Measurements from ENCODE around the gene RPP14.

RPP14 gene

GRCh38 chr3:58258392-58259055 is 47.5 kb upstream of the RPP14 start (continued):
- TF ChIP-seq TOX (CRISPR knock-in tag; IDR thresholded peaks at IDR 0.05; ENCODE audit: borderline replicate concordance) (no peak), ESRRG (CRISPR knock-in tag; IDR thresholded peaks at IDR 0.05) (no peak)

DNA sequence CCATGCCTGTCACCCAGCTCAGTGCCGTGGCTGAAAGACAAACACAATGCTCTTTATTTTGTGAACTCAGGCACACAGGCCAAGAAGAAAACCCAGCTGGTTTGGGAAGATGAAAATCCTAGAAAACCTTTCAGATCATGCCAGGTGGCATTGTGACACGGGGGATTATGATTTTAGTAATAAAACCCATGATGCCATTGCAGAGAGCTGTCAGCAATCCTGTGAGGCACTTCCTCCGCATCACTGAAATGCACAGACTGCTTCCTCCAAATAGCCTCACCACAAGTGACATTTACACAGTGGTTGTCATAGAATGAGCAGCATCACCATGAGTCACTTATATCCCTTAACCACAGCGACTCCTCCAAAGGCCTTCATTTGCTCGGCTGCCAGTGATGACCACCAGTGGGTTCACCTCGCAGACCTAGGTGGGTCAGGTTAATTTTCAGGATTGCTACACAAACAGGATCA is 45.7 kb upstream of the RPP14 start:
- peak; percentile 79 for ATAC-seq
- no peak for TF ChIP-seq PATZ1 (CRISPR knock-in tag; IDR thresholded peaks at IDR 0.05; ENCODE audit: borderline replicate concordance)
- no peak for TF ChIP-seq ZNF565 (CRISPR knock-in tag; conservative IDR thresholded peaks at IDR 0.05; ENCODE audit: low read depth)
- no peak for TF ChIP-seq ZFP3 (CRISPR knock-in tag; IDR thresholded peaks at IDR 0.05)
- no peak for TF ChIP-seq ZFP30 (CRISPR knock-in tag; IDR thresholded peaks at IDR 0.05)
- TF ChIP-seq RARB (CRISPR knock-in tag; IDR thresholded peaks at IDR 0.05): no peak
- no peak for TF ChIP-seq ARNTL (CRISPR knock-in tag; IDR thresholded peaks at IDR 0.05; ENCODE audit: borderline replicate concordance, low read depth)
- no peak for TF ChIP-seq ZNF70 (CRISPR knock-in tag; IDR thresholded peaks at IDR 0.05)
- TF ChIP-seq ZNF8 (CRISPR knock-in tag; IDR thresholded peaks at IDR 0.05): no peak
- no peak for TF ChIP-seq ISL1 (CRISPR knock-in tag; IDR thresholded peaks at IDR 0.05)
- no peak for TF ChIP-seq GLIS3 (CRISPR knock-in tag; IDR thresholded peaks at IDR 0.05)
- TF ChIP-seq TOX (CRISPR knock-in tag; IDR thresholded peaks at IDR 0.05; ENCODE audit: borderline replicate concordance): no peak
- TF ChIP-seq ZC3H10 (CRISPR knock-in tag; IDR thresholded peaks at IDR 0.05): no peak
- TF ChIP-seq OSR1 (CRISPR knock-in tag; IDR thresholded peaks at IDR 0.05): no peak
- TF ChIP-seq, protein P1, sequence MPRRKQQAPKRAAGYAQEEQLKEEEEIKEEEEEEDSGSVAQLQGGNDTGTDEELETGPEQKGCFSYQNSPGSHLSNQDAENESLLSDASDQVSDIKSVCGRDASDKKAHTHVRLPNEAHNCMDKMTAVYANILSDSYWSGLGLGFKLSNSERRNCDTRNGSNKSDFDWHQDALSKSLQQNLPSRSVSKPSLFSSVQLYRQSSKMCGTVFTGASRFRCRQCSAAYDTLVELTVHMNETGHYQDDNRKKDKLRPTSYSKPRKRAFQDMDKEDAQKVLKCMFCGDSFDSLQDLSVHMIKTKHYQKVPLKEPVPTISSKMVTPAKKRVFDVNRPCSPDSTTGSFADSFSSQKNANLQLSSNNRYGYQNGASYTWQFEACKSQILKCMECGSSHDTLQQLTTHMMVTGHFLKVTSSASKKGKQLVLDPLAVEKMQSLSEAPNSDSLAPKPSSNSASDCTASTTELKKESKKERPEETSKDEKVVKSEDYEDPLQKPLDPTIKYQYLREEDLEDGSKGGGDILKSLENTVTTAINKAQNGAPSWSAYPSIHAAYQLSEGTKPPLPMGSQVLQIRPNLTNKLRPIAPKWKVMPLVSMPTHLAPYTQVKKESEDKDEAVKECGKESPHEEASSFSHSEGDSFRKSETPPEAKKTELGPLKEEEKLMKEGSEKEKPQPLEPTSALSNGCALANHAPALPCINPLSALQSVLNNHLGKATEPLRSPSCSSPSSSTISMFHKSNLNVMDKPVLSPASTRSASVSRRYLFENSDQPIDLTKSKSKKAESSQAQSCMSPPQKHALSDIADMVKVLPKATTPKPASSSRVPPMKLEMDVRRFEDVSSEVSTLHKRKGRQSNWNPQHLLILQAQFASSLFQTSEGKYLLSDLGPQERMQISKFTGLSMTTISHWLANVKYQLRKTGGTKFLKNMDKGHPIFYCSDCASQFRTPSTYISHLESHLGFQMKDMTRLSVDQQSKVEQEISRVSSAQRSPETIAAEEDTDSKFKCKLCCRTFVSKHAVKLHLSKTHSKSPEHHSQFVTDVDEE (CRISPR knock-in tag; IDR thresholded peaks at IDR 0.05): no peak
- TF ChIP-seq, protein P2, sequence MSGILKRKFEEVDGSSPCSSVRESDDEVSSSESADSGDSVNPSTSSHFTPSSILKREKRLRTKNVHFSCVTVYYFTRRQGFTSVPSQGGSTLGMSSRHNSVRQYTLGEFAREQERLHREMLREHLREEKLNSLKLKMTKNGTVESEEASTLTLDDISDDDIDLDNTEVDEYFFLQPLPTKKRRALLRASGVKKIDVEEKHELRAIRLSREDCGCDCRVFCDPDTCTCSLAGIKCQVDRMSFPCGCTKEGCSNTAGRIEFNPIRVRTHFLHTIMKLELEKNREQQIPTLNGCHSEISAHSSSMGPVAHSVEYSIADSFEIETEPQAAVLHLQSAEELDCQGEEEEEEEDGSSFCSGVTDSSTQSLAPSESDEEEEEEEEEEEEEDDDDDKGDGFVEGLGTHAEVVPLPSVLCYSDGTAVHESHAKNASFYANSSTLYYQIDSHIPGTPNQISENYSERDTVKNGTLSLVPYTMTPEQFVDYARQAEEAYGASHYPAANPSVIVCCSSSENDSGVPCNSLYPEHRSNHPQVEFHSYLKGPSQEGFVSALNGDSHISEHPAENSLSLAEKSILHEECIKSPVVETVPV (CRISPR knock-in tag; IDR thresholded peaks at IDR 0.05): no peak
- no peak for TF ChIP-seq CREB5 (CRISPR knock-in tag; IDR thresholded peaks at IDR 0.05; ENCODE audit: low read depth)
- TF ChIP-seq SNAI2 (CRISPR knock-in tag; IDR thresholded peaks at IDR 0.05): no peak
- no peak for TF ChIP-seq PPARA (CRISPR knock-in tag; IDR thresholded peaks at IDR 0.05; ENCODE audit: borderline replicate concordance)

GRCh38 chr3:58260733-58261132 is 45.3 kb upstream of the RPP14 start:
- ATAC-seq: peak; percentile 58
- TF ChIP-seq ESRRG (CRISPR knock-in tag; IDR thresholded peaks at IDR 0.05) (no peak), OSR1 (CRISPR knock-in tag; IDR thresholded peaks at IDR 0.05) (no peak), CREB5 (CRISPR knock-in tag; IDR thresholded peaks at IDR 0.05; ENCODE audit: low read depth) (no peak), SNAI2 (CRISPR knock-in tag; IDR thresholded peaks at IDR 0.05) (no peak), GLIS3 (CRISPR knock-in tag; IDR thresholded peaks at IDR 0.05) (no peak), CSDC2 (CRISPR knock-in tag; IDR thresholded peaks at IDR 0.05) (no peak), ISL1 (CRISPR knock-in tag; IDR thresholded peaks at IDR 0.05) (no peak), PPARA (CRISPR knock-in tag; IDR thresholded peaks at IDR 0.05; ENCODE audit: borderline replicate concordance) (no peak), ZNF8 (CRISPR knock-in tag; IDR thresholded peaks at IDR 0.05) (no peak), ZNF565 (CRISPR knock-in tag; conservative IDR thresholded peaks at IDR 0.05; ENCODE audit: low read depth) (no peak), ZC3H10 (CRISPR knock-in tag; IDR thresholded peaks at IDR 0.05) (no peak), TCF4 (CRISPR knock-in tag; IDR thresholded peaks at IDR 0.05; ENCODE audit: borderline replicate concordance) (no peak), PATZ1 (CRISPR knock-in tag; IDR thresholded peaks at IDR 0.05; ENCODE audit: borderline replicate concordance) (no peak), RARB (CRISPR knock-in tag; IDR thresholded peaks at IDR 0.05) (no peak), ZFP3 (CRISPR knock-in tag; IDR thresholded peaks at IDR 0.05) (no peak), ARNTL (CRISPR knock-in tag; IDR thresholded peaks at IDR 0.05; ENCODE audit: borderline replicate concordance, low read depth) (no peak)
- TF ChIP-seq, protein P1 (CRISPR knock-in tag; IDR thresholded peaks at IDR 0.05): no peak

Measured in SK-N-SH treated with all-trans-retinoic acid at 6 μM for 48 hours (cell line).